ENCODE data around the gene ENDOV.
"Not testable (repeated sequence)": the region's sequence is repeated elsewhere in the genome, so short reads cannot be mapped to it uniquely, and the experiment has no call there.

Gene ENDOV

DNA sequence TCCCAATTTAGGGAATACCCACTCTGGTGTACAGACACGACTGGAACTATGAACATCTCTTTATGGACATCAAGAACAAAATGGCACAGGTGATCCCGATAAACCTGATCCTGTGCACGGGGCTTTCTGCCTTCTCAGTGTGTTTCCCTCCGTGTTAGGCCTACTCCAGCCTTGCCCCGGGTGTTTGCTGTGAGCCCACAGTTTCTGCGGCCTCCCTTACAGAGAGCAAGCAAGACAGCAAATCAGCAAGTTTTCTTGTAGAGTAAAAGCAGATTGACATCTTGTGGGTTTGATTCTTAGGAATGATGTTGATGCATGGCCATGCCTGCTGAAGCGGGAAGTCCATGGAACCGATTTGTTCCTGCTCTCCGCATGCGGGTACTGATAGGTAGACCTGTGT, 26.4 kb upstream of the ENDOV start:
- DNase-seq: no peak

DNA sequence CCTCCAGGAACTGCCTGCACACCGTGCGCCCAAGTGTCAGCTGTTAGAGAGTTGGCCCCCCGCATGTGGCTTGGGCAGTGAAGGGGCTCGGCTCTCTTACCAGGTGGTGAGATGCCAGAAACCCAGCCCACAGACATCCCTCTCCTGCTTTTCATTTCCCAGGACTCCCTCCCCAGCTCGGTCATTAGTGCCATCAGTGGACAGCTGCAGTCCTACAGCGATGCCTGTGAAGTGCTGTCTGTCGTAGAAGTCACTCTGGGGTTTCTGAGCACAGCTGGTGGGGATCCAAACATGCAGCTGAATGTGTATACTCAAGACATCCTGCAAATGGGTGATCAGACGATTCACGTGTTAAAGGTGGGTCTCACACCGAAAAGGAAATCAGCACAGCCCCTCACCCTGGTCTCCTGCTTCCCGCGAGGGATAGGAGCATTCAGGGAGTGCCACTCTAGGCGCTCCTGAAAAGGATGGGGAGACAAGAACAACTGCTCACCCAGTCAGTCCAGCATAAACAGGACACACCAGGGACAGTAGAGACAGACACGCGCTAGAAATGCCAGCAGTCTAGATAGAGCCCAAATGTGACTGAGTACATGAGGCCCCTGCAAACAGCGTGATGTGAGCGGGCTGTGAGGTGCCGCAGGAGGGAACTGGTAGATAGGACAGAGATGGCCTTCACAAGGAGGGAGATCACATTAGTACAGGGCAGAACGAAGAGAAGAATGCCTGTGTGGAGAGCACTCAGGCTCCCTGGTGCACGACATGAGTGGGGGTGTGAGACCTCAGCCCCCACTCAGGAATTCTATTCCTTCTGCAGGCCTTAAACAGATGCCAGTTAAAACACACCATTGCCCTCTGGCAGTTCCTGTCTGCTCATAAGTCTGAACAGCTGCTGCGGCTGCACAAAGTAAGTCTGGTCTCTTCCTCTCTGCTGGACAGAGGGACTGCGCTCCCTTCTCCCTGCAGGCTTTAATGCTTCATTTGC, 25.7 kb upstream of the ENDOV start:
- no peak for DNase-seq

DNA sequence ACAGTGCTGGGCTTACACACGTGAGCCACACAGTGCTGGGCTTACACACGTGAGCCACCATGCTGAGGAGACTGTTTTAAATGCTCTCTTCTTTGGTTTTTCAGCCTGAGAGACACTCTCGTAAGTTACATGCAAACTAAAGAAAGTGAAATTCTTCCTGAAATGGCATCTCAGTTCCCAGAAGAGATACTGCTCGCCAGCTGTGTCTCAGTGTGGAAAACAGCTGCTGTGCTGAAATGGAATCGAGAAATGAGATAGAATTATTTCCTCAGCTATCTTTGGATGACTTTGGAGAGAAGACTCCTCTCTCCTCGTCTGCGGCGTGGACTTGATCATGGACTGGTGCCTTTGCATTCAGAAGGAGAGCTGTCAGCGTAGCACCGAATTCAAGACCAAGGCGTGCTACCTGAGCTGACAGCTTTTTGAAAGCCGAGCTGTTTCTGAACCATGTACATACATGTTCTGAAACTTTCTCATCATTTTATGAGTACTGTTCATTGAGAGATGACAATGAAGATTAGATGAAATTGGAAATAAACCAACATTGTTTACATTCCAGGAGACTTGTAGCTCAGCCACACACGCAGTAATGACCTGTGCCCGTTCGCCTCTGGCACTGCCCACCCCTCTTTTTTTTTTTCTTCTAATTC, 21.6 kb upstream of the ENDOV start:
- no peak for DNase-seq

DNA sequence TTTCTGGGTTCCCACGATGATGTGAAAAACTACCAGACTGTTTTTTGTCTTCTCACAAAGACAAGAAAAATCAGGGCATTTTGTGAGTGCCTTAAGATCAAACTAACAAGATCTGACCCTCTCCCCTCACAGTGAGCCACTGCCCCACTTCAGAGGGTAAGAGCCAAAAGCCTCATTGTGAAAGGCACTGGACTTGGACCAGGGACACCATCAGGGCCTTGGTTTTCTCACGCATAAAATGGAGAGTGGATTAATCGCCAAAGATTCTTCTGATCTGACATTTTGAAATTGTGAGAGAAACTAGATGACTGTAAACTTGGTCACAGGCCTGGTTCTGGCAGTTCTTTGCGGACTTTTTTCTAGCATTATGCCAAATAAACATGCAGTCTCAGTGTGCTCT, 21.0 kb upstream of the ENDOV start:
- no peak for DNase-seq

DNA sequence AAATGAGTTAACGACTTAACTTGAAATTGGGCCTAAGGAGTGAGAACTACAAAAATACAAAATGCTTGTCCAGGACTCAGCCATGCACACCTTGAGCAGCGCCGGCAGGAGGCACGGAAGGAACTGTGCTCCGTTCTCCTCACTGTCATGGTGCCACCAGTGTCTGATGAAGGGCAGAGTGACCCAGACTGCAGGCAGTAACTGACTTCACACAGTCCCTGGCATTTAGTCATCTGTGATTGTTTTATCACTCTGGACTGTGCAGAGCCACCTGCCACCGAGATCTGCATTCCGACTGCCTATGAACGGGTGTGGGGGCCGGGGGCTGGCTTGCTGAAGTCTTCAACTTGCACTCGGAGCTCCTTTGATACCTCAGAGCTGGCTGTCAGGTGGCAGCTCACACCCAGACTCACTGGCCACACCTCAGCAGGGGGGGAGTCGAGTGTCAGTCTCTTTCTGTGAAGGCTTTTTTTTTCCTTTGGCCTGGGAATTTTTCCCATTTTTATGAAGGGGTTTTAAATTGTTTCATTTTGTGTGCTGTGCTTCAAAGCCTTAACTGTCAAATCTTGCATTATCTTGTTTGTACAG, 20.2 kb upstream of the ENDOV start:
- no peak for DNase-seq

DNA sequence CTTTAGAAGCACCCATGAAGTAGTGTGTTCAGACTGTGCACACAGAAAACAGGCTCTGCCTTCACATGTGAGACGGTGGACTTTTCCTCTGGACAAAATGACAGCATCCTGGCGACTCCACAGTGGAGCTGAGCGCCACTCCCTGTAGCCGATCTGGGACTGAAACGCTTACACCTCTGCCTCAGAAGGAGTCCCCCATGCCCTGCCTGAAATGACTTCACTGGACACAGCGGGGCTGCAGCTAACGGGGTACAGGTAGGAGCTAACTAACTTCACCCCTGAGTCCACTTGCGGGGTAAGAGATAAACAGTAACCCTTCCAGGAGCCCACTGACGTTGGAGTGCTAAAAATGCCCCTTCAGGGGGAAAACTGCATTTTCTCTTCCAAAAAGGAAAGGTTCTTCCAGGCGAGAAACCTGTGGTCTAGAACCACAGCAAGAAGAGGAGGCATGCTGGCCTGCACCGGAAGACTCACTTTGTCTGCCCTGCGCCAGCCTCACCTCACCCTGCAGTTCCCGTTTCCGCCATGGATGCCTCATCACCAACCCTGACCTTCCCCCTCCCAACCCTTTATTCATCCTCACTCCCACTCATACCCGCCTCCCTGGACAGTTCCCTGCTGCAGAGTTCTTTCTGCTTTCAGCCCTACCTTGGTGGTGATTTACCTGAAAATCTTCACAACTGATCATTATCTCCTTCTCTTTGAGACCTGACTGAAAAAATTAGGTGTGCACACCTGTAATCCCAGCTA, 19.4 kb upstream of the ENDOV start:
- no peak for DNase-seq

DNA sequence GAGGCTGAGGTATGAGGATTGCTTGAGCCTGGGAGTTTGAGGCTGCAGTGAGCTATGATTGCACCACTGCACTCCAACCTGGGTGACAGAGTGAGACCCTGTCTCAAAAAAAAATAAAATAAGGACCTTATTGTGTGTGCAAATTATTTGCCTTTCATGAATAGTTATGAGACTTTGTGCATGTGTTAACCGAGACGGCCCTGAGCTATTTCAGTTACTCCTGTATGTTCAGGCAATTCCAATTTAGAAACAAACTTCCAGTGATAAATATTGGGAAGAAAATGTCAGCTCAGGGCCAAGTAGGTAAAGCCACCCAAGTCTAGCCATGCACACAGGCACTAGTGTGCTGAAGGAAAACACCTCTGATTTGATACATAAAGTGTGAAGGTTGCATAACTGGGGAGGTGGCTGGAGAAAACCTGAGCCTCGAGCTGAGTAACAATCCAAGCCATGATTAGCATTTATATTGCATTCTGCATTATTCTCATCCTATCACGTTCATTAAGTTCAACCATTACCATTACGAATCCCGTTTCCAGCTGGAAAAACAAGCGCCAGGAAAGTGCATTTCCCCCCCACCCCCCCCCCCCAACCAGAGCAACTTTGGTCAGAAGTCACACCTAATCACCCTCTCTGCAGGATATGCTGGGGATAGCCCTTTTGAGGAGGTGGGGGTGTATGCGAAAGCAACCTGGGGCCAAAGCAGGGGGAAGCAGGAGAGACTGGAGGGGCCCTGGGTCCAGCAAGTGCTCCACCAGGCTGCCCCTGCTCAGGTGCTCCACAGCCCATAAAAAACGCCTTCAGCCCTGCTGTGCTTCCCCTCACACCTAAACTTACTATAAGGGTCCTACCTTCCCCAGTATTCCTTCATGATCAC, 18.6 kb upstream of the ENDOV start:
- no peak for DNase-seq

DNA sequence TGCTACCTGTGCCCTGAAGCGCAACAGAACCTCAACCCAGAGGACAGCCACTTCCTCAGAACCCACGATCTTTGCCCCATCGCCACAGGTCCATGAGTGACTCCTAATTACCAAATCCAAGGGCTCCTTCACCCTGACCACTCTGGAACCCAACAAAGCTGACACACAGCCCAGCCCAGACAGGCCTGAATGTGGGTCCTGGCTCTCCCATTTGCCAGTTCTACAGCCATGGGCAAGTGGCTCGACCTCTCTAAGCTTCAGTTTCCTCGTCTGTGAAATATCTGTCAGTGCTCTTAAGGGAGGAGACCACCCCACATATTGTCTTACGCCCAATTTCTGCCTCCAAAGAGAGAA, 18.0 kb upstream of the ENDOV start:
- DNase-seq: no peak

DNA sequence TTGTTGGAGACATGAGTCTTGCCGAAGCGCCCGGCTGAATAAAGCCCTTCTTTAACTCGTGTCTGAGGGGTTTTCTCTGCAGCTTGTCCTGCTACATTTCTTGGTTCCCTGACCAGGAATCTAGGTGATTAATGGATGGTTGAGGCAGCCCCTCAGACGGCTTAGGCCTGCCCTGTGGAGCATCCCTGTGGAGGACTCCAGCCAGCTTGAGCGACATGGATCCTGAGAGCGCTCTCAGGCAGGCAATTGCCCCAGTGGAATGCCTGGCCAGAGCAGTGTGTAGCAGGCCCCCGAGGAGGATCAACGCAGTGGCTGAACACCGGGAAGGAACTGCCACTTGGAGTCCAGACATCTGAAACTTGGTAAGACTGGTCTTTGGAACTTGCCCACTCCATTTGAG, 17.3 kb upstream of the ENDOV start:
- no peak for DNase-seq

DNA sequence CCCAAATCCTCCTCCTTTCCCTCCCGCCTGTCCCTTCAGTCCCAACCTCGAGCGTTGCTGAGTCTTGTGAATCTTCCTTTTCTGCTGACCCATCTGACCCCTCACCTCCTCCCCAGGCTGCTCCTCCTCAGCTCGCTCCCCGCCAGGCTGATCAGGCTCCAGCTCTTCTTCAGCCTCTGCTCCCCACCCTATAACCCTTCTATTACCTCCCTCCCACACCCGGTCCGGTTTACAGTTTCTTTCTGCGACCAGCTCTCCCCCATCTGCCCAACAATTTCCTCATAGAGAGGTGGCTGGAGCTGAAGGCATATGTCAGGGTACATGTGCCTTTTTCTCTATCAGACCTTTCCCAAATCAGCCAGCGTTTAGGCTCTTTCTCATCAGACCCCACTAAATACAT, 13.9 kb upstream of the ENDOV start:
- not testable (repeated sequence) for DNase-seq

DNA sequence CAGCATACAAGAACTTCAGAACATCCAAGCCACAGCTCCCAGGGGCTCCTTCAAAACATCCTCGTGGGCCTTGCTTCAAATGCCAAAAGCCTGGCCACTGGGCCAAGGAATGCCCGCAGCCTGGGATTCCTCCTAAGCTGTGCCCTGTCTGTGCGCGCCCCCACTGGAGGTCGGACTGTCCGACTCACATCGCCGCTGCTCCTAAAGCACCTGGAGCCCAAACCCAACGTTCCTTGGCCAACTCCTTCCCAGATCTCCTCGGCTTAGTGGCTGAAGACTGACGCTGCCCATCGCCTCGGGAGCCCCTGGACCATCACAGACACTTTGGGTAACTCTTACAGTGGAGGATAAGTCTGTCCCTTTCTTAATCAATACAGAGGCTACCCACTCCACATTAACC, 12.9 kb upstream of the ENDOV start:
- not testable (repeated sequence) for DNase-seq

DNA sequence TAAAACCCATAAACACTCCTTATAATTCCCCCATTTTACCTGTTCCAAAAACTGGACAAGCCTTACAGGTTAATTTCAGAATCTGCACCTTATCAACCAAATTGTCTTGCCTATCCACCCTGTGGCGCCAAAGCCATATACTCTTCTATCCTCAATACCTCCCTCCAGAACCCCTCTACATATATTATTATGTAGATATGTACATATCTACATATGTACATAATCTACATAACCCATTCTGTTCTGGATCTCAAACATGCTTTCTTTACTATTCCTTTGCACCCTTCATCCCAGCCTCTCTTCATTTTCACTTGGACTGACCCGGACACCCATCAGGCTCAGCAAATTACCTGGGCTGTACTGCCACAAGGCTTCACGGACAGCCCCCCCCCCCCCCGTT, 12.0 kb upstream of the ENDOV start:
- no peak for DNase-seq

DNA sequence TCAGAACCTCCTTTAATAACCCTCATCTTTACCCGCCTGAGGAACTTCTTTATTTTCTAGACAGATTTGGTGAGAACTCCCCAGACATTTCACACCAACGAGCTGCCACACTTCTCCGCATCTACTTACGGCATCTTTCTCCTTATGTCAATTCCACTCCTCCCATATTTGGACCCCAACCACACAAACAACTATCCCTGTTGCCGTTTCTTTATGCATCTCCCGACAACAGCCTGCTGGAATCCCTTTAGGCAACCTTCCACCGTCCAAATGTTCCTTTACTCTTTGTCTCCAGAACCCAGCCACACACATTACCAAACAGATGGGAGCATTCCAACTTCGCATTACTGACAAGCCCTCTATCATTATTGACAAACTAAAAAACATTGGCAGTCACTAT, 8.8 kb upstream of the ENDOV start:
- DNase-seq: no peak

DNA sequence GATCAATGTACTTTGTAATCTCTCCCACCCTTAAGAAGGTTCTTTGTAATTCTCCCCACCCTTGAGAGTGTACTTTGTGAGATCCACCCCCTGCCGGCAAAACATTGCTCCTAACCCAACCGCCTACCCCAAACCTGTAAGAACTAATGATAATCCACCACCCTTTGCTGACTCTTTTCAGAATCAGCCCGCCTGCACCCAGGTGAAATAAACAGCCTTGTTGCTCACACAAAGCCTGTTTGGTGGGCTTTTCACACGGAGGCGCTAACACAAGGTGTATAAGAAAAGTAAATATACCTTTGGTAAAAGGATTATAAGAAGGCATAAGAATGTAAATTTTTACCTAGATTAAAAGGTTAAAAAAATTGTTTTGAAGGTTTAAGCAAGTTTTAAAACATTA, 7.0 kb upstream of the ENDOV start:
- not testable (repeated sequence) for DNase-seq

DNA sequence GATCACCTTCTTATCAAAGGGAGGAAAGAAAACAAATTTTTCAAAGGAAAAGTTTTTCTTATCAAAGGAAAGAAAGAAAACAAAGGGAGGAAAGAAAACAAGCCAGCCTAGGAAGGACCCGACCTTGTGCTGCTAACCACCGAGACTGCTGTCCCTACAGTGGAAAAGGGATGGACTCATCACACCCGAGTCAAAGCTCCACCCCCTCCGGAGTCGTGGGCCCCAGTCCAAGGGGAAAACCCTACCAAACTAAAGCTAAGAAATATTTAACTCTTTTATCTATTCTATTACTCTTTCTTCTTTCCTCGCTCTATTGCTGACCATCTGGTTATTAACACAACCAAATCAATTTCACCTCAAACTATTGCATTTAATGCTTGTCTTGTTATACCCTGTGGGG, 6.1 kb upstream of the ENDOV start:
- DNase-seq: no peak

DNA sequence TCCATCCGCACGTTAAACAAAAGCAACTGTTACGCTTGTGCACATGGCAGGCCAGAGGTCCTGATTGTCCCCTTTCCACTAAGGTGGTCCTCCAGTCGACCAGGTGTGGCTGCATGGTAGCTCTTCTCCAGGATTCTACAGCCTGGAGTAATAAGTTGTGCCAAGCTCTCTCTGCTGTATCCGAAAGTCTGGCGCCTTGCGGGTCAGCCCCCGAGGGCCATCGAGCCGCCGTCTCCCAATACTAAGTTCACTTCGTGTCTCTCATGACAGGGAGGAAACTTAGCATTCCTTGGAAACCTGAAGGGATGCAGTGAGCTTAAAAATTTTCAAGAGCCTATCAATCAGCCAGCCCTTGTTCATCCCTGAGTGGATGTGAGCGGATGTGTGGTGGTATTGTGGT, 5.3 kb upstream of the ENDOV start:
- no peak for DNase-seq

DNA sequence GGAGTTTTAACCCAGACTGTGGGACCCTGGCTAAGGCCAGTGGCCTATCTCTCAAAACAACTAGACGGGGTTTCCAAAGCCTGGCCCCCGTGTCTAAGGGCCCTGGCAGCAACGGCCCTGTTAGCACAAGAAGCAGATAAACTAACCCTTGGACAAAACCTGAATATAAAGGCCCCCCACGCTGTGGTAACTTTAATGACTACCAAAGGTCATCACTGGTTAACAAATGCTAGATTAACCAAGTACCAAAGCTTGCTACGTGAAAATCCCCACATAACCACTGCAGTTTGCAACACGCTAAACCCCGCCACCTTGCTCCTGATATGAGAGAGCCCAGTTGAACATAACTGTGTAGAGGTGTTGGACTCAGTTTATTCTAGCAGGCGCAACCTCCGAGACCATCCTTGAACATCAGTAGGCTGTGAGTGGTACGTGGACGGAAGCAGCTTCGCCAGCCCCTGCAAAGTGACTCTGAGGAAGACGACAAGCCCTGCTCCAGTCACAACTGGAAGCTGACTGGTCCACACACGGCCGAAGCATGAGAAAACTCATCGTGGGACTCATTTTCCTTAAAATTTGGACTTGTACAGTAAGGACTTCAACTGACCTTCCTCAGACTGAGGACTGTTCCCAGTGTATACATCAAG, 4.4 kb upstream of the ENDOV start:
- DNase-seq: not testable (repeated sequence)

DNA sequence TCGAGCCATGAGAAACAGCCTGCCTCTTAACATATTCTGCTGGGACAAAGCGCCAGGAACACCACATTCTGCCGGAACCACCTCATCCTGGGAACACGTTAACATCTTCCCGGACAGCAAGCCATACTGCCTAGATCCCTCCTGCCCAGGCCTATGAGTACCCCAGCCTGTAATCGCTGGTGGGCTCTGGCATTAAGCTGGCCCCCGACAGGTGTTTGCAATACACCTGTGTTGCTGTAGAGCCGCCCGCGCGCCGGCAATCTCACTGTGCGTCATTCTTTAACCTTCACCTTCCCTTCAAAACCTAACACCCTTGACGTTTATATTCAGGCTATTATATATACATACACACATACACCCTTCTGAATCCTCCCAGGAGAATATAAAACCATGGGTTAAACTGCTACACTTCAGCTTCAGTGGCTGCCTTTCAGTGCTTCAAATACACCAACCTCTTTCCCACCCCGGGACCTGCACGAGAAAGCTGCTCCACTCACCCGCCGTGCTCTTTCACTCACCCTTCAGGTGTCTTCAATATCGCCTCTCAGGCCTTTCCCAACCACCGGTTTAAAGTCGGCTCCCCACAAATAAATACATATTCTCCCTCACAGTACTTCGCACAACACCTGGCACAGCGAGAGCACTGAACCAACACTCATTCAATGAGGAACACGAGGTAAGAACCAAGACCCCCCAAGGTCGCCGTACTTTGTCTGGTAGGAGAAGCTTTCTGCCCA, 1.0 kb upstream of the ENDOV start:
- DNase-seq: no peak

DNA sequence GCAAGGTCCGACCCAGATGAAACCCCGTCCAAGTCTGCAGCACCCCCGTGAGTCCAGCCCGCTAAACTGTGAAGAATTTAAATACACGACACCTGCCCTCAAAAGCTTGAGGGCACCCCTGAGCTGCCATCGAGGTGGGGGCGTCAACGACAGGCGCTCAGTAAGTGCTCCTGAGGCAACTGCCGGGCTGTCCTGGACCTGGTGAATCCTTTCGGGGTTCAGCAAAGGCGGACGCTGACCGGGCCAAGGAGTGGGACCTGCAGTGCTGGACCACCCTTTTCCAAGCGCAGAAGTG, 512 bp upstream of the ENDOV start:
- no peak for DNase-seq

DNA sequence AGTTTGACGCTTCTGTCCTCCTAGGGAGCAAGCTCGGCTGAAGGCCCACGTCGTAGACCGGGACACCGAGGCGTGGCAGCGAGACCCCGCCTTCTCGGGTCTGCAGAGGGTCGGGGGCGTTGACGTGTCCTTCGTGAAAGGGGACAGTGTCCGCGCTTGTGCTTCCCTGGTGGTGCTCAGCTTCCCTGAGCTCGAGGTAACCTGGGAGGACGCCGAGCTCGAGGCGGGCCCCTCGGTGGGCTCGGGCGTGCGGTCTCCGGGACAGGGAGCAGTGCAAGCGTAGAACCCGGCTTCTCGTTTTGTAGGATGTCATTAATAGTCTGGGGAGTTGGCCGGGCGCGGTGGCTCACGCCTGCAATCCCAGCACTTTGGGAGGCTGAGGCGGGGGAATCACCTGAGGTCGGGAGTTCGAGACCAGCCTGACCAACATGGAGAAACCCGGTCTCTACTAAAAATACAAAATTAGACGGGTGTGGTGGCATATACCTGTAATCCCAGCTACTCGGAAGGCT, 715 bp downstream of the ENDOV start:
- no peak for DNase-seq

All from effector CD4-positive, alpha-beta T cell (primary cell).